ENCODE measurements around the gene IRF2BP2. TPM values are rescaled to one million over a fixed set of nuclear protein-coding genes. Genes with fewer than 3 reads are reported as not detected.

IRF2BP2 gene
- total RNA-seq, 1 experiment from 2014 or later = 47.7 TPM

- DNase-seq (ENCODE audit: low read depth) = no peak
Measured at GRCh38 chr1:234583755-234584419, 26.1 kb downstream of the IRF2BP2 start.

GRCh38 chr1:234582681-234583301 lies 27.2 kb downstream of the IRF2BP2 start:
- DNase-seq (ENCODE audit: low read depth) = peak; percentile 45

- no peak for DNase-seq (ENCODE audit: low read depth)
Measured at GRCh38 chr1:234582186-234582585, 27.8 kb downstream of the IRF2BP2 start.

- DNase-seq (ENCODE audit: low read depth) = no peak
Measured at GRCh38 chr1:234581063-234581714, 28.8 kb downstream of the IRF2BP2 start.

- DNase-seq (ENCODE audit: low read depth) = no peak
Measured at GRCh38 chr1:234579967-234580366, 30.0 kb downstream of the IRF2BP2 start.

- no peak for DNase-seq (ENCODE audit: low read depth)
Measured at GRCh38 chr1:234578735-234579134, 31.2 kb downstream of the IRF2BP2 start.

GRCh38 chr1:234578087-234578486 lies 31.9 kb downstream of the IRF2BP2 start:
- DNase-seq (ENCODE audit: low read depth) = no peak

- no peak for DNase-seq (ENCODE audit: low read depth)
Measured at GRCh38 chr1:234573711-234574299, 36.2 kb downstream of the IRF2BP2 start.

- no peak for DNase-seq (ENCODE audit: low read depth)
Measured at GRCh38 chr1:234572966-234573365, 37.0 kb downstream of the IRF2BP2 start.

- DNase-seq (ENCODE audit: low read depth) = no peak
Measured at GRCh38 chr1:234571702-234572101, 38.3 kb downstream of the IRF2BP2 start.

GRCh38 chr1:234570329-234571120 lies 39.5 kb downstream of the IRF2BP2 start:
- DNase-seq (ENCODE audit: low read depth) = no peak

GRCh38 chr1:234568345-234568744 lies 41.6 kb downstream of the IRF2BP2 start:
- DNase-seq (ENCODE audit: low read depth) = no peak

- no peak for DNase-seq (ENCODE audit: low read depth)
Measured at GRCh38 chr1:234565132-234565531, 44.8 kb downstream of the IRF2BP2 start.

GRCh38 chr1:234564035-234565029 lies 45.6 kb downstream of the IRF2BP2 start:
- DNase-seq (ENCODE audit: low read depth) = peak; percentile 87

- DNase-seq (ENCODE audit: low read depth) = peak; percentile 56
Measured at GRCh38 chr1:234562334-234562733, 47.6 kb downstream of the IRF2BP2 start.

GRCh38 chr1:234561319-234561718 lies 48.7 kb downstream of the IRF2BP2 start:
- DNase-seq (ENCODE audit: low read depth) = no peak

GRCh38 chr1:234559902-234560676 lies 49.9 kb downstream of the IRF2BP2 start:
- no peak for DNase-seq (ENCODE audit: low read depth)

GRCh38 chr1:234559152-234559901 lies 50.7 kb downstream of the IRF2BP2 start:
- DNase-seq (ENCODE audit: low read depth) = no peak

- no peak for DNase-seq (ENCODE audit: low read depth)
Measured at GRCh38 chr1:234558330-234558836, 51.6 kb downstream of the IRF2BP2 start.

Data from RPMI7951 (cell line).